SK-N-DZ (cell line): ENCODE results near the gene POLR2F.

Source experiments
- DNase-seq: peaks from one replicate; pipeline ENCODE4 v3.0.0-alpha.2; 2015; ENCODE audit warnings: low spot score

The POLR2F gene

DNA sequence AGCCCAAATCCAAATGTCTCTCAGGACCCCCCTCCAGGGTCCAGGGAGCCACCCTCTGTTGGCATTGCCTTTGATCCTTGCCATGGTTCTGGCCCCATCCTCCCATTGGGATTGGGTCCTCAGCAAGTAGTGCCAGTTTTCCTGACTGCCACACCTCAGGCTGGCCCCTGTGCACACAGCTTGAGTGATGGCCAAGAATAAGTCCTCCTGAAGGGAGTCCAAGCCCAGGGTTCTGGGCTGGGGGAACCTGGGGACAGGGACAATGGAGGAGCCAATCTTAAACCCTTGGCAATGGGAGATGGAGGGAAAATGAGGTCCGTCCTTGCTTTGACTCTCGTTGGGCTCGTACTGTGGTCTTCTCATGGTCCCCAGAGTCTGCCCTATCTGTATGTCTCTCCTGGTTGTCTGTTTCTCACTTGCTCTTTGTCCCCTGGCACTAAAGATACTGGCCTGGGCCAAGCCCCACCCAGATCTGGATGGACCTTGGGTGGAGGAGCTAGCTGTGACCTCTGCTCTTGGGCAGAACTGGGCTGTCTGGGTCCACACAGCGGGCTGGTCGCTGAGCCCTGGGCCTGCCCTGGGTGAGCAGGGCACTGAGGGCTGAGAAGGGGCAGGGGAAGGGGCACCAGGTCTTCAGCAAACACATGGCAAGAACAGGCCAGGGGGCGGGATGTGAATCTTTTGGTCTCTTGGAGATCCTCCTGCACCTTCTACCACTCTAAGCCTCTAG lies 27.9 kb downstream of the POLR2F start:
- DNase-seq: no peak

DNA sequence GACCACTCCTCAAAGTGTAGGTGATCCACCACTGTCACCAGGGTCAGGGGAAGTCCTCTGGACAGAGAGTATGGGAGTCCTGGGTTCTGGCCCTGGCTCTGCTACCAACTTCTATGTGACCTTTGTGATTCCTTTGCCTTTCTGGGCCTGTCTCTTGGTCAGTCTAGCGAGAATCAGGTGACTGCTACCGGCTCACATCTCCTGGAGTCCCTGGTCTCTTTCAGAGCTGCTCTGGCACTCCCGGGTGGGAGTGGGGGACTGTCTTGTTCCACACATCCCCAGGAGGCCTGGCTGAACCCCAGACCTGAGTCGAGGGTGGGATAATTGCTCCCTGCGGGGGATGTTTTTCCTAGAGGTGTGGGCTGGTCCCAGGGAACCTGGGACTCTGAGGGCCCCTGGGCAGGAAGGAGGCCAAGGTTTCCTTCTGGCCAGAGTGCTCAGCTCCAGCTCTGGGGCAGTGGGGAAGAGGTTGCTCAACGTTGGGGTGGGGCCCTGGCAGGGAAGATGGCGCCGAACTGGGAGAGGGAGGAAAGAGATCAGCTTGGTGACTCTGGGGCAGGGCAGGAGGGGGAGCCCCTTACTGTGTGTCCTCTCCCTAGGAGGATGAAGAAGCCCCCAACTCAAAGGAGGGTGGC lies 28.8 kb downstream of the POLR2F start:
- DNase-seq: no peak

DNA sequence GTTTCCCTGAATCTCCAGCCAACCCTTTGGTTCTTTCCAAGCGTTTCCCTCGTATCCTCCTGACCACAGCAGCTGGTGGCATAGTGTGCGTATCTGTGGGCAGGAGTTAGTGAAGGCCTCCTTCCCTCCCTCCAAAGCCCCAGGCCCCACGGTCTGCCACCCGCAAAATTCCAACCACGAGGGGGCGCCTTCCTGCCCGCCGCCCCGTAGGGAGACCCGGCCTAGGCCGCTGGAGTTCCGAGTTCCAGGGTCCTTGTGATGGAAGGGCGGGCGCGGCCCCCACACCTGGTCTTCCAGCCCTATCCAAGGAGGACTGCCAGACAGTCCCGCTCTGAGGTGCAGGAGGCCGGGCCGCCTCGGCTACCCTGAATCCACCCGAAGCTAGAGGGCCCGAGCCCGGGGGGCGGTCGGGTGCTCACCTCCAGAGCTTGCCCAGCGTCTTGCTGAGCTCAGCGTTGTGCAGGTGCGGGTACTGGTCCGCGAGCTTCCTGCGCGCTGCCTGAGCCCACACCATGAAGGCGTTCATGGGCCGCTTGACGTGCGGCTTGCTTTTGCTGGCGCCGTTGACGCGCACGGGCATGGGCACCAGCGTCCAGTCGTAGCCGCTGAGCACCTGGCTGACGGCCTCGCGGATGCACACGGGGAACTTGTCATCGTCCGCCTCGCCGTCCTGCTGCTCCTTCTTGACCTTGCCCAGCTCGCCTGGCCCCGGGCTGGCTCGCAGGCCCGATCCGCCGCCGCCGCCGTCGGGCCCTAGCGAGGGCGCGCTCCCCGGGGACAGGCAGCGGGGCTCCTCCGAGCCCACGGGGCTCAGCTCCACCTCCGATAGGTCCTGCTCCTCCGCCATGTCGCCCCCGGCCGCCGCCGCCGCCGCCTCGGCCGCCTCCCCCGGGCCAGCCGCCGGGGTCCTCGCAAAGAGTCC lies 29.7 kb downstream of the POLR2F start:
- DNase-seq: no peak

DNA sequence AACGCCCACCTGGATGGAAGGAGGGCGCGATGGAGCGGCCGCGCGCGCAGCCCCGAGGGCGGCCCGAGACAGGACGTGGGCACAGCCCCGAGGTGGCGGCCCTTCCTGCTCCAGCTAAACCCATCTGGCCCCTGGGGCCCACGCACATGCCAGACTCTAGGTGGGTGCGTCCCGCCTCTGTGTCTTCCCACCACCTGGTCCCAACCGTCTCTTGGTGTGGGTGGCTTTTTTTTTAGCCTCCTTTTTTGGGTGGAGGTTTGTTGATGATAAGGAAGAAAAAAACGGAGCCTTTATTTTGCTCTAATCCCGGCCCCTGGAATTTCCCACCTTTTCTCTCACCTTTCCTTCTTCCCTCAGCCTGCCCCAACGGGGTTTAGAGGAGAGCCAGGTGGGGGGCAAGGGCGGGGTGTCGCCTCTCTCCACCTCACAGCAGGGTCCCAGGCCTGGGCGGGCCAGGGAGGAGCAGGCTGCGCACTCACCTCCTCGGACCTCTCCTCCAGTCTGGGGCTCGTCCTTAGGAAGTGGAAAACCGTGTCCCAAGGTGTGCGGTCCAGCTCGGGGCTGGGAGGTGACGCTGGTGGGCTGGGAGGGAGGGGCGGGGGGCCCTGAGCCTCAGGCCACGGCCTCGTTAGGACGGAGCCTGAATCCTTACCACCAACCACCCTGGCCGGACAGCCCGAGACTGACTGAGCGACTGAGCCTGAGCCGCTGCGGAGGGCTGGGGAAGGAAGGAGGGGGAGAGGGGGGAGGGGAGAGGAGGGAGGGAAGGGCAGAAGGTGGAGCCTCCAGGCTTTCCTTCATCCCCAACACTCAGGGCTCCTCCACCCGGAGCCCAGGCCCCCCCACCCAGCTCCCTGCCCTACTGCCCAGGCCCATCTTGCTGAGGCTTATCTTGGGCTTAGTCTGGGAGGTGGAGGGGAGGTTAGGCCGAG lies 30.6 kb downstream of the POLR2F start, which contains the start of gene SOX10:
TSS of gene SOX10 (minus strand) at position 696 of the 932 bp plus-strand sequence. CDS start 771 bp downstream, outside the sequence.
- no peak for DNase-seq

DNA sequence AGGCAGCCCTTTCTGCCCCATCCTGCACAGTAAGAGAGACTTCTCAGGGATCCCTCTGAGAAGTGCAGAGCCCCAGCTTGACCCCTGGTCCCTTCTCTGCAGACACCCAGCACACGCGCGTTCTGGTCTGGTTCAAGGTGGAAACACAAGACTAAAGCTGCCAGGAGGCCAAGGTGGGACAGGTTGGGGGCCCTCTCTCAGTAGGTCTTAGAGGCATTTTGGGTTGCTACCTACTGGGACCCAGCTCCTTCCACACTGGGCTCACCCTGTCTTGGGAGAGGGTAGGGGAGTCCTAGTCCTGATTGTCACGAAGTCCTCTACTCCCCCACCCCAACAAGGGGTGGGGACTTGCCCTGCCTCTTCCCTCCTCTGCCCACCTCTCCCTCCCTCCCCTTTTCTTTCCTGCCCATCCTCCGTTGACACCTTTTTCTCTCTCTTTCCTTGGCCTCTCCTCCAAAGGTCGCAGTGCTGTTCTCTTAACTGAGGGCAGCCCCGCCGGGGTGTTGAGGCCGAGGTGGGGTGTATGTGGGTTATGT lies 31.6 kb downstream of the POLR2F start:
- no peak for DNase-seq

DNA sequence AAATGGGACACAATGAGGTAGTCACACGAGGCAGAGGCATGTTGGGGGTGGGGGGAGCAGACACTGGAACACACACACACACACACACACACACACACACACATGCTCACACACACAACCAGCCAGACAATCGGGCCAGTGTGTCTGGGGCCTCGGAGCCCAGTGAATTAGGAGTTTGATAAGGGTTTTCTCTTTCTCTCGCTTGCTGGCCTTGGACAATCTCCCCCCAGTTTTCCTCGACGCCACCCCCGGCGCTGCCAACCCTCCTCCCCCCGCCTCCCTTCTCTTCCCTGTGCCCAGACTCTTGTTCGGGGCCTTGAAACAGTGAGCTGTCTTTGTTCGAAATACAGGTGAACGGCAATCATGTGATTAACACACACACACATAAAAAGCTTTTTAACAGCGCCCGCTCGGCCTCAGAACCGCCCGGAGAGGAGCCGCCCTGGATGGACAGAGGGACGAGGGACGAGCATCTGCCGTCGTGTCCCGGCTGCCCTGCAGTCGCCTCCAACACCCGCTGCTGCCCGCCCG lies 32.3 kb downstream of the POLR2F start:
- no peak for DNase-seq

DNA sequence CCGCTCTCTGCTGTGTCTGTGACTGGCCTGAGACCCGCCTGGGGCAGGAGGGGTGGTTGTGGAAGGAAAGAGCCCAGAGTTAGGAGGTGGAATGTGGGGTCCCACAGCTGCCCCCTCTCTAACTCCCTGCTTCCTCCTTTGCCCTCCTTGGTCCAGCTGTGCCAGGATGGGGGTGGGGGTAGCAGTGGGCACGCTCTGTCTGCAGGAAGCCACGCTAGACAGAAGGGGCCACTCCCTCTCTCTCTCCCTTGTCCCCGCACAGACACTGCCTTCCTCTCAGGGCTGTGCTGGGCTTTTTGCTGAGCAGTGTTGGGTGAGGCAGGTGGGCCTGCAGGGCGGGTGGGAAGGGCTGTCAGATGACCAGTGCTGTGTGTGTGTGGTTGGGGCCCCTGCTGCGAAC lies 32.9 kb downstream of the POLR2F start:
- DNase-seq: no peak

DNA sequence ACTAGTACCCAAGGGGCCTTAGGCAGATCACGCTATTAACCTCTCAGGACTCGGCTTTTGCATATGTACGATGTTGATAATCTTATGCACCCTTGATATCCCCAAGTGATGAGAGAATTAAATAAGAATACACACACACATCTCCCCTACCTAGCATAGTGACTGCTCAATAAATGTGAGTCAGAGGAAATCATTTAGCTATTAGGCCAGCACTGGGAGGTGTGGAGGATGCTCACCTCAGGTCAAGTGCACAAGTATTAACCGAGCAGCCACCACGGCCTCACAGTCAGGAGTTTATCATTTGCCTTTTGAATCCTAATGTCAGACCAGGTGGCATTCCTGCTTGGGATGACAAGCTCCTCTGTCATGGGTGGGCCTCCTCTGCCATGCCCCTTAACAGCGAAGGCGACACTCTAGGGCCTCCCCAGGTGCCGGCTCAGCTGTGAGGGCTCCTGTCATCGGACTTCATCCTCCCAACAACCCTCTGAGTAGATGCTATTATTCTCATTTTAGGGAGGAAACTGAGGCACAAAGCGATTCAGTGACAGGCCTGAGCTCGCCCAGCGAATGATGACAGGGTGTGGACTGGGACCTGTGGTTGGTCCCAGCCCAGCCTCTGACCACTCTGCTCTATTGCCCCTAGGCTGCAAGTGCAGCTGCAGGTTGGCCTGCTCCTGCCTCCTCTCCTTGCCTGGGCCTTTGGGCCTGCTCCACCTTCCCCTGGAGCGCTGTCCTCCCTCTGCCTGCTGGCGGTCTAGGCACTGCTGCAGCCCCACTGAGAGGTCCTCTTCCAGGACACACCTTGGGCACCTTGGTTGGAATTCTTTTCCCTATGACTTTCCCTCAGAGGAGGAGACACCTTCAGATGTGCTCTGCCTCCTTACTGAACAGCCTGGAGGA lies 35.9 kb downstream of the POLR2F start:
- DNase-seq: no peak

DNA sequence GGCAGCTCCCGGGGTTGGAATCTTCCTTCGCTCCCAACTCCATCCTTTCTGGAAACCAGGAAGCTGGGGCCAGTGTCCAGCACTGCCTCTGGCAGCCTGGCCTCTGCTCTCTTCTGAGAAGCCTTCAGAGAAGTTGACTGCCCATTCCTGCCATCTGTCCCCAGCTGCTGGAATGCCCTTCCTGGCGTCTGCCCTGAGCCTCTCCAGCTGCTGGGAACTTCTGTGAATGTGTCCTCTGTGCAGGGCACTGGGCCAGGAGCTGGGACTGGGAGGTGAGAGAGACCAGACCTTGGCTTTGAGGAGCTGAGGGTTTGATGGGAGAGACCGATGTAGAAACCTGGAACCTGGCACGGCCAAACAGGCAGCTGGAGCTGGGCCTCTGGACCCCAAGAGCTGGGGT lies 36.8 kb downstream of the POLR2F start:
- DNase-seq: no peak

DNA sequence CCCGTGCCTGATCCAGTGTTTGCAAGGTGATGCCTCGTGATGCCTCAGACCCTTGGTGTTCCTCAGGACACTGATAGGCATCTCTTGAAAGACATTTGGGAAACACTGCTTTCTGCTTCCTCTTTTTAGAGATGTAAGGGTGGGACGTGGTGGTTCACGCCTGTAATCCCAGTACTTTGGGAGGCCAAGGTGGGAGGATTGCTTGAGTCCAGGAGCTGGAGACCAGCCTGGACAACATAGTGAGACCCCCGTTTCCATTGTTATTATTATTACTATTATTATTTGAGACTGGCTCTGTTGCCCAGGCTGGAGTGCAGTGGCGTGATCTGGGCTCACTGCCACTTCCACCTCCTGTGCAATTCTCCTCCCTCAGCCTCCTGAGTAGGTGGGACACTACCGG lies 37.4 kb downstream of the POLR2F start:
- DNase-seq: no peak

DNA sequence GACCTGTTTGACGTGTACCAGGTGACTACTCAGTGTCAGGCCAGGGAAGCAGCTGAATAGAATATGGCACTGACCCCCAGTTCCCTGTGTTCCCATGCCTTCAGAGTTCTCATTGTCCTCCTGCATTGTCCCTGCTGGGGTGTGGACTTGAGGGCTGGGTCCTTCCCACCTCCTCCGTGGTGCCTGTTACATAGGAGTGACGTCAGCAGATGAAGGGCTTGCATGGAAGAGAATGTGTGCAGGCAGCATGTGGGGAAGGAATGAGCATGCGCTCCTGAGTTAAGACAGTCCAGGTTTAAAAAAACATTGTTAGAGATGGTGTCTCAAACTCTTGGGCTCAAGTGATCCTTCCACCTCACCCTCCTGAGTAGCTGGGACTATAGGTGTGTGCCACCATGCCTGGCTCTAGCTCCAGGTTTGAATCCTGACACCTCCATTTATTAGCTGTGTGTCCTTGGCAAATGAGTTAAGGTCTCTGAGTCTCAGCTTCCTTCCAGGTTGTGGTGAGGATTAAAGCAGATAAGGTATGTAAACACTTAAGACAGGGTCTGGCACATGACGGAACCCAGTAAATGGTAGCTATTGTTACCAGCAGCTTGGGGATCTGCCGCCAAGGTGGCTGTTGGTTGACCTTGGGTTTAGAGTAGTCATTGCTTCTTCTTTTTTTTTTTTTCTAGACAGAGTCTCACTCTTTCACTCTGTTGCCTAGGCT lies 38.4 kb downstream of the POLR2F start:
- no peak for DNase-seq

DNA sequence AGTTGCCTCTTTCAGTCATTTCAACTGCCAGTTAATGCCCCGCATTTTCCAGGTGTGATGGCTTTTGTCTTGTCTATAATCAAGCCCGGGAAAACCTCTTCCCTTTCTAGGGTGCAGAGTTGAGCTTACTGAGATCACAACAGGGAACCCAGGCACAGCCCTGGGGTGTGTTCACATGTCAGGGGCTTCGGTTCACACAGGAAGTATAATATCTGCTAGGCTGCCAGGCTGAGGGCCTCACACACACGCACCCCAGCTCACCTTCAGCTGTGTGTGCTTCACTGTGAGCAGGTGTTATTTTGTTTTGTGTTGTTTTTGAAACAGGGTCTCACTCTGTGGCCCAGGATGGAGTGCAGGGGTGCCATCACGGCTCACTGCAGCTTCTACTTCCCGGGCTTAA lies 40.5 kb downstream of the POLR2F start:
- no peak for DNase-seq

DNA sequence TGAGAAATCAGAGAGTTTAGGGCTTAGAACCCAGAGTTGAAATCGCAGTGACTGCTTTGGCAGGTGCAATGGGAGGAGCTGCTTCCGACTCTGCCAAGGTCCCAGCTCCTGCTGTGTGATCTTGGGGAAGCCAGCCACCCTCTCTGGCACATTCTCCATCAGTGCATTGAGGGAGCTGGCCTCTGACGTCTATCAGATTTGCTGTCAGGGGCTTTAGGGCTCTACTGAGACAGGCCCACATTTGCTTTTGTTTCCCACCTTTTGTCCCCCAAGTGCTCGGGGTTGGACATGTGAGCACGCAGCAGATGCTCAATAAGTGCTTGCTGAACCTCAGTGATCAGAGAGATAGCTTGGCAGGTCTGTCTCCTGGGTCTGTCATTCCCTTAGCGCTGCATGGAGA lies 41.5 kb downstream of the POLR2F start:
- DNase-seq: no peak

DNA sequence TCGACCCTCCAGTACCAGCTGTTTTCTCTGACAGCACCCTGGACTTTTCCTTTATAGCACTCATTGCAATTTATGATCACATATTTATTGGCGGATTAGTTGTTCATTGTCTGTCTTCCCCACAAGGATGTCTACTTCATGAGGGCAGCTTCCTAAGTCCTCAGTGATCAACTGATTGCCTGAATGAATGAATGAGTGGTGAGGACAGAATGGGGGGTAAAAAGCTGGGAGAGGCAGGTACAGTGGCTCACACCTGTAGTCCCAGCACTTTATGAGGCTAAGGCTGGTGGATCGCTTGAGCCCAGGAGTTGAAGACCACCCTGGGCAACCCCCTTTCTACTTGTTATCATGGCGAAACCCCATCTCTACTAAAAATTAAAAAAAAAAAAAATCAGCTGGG lies 42.0 kb downstream of the POLR2F start:
- no peak for DNase-seq

DNA sequence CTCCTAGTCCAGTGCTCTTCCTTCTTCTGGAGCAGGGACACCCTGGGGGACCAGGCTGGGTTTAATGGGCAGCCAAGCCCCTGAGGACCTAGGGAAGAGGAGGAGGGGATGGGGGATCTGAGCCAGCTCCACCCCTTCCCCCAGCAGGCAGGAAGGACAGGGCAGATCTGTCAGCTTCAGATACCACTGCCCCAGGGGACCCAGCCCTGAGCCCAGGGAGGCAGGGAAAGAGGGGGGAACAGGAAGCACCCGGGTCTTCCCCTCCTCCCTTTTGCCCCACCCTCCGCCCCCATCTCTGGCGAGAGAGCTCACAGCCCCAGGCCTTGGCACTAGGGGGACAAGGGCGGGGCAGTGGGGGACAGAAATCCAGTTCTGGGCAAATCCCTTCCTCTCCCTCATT lies 42.6 kb downstream of the POLR2F start:
- DNase-seq: no peak

DNA sequence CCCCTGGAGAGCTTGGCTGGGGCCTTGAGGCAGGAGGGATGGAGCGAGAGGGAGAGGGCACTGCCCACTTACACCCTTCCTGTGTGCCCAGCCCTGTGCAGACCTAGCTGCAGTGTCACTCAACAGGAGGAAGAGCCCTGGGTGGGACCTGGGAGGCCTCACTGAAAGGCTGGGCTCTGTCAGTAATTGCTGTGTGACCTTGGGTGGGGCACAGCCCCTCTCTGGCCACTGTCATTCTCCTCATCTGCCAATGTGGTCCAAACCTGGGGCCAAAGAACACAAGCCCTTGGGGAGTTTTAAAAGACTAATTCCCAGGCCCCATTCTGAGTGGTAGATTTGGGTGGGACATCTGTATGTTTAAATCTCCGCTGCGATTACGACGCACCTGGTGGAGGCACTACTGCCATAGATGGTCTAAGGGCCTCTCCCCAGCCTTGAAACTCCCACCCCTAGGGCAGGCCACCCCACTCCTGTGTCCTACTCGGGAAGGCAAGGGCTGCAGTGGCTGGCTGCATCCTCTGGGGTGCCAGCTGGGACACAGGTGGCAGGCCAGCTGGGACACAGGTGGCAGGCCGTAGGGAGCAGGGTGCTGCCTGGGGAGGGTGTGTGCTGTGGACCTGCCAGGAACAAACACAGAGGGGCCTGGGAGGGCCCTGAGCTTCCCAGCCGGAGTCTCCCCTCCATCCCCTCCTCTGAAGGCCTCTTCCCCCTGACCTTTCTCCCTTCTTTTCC lies 43.2 kb downstream of the POLR2F start:
- no peak for DNase-seq

DNA sequence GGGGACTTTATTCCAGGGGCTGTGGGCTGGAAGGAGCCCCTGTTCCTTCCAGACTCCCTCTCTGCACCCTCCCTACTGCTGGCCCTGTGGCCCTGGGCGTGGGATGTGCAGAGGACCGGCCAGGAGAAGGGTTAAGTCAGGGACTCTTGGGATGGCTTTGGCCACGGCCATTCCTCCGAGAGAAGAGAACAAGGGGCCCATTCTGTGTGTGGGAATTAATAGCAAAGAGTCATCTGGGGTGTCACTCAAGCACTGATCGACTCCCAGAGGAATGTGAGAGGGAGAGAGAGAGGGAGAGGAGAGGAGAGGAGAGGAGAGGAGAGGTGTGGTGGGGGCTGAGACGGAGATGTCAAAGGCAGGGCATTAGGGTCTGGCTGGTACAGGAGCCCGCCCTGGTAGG lies 45.0 kb downstream of the POLR2F start:
- no peak for DNase-seq

DNA sequence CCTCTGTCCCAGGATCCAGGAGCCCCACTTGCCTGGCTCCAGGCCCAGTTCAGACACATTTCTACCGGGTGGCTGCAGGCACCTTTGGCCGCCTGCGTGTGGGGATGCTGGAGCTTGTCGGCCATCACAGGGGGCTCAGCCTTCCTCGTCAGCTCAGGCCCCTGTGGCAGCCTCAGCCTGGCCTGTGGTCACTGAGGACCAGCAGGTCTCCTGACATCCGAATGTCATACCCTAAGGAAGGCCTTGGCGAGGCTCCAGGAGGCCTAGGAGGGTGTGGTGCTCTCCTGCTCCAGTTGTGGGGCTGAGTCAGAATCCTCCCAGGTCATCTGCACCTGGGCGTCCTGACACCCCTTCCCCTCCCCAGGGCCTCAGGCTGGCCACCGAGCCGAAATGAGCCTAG lies 45.7 kb downstream of the POLR2F start:
- no peak for DNase-seq
